ENCODE measurements around the gene PTPRS.
"Not testable (repeated sequence)": the region's sequence is repeated elsewhere in the genome, so short reads cannot be mapped to it uniquely, and the experiment has no call there.

Gene PTPRS

GRCh38 chr19:5331790-5332189 is 8.8 kb downstream of the PTPRS start:
- DNase-seq: no peak

- no peak for DNase-seq
Measured at GRCh38 chr19:5330307-5330720, 10.3 kb downstream of the PTPRS start.

- no peak for DNase-seq
Measured at GRCh38 chr19:5329141-5329540, 11.5 kb downstream of the PTPRS start.

- not testable (repeated sequence) for DNase-seq
Measured at GRCh38 chr19:5328407-5328806, 12.2 kb downstream of the PTPRS start.

- DNase-seq: no peak
Measured at GRCh38 chr19:5326986-5327623, 13.5 kb downstream of the PTPRS start.

- no peak for DNase-seq
Measured at GRCh38 chr19:5326545-5326944, 14.1 kb downstream of the PTPRS start.

GRCh38 chr19:5324947-5325346 is 15.7 kb downstream of the PTPRS start:
- DNase-seq: no peak

GRCh38 chr19:5323475-5323811 is 17.2 kb downstream of the PTPRS start:
- no peak for DNase-seq

- DNase-seq: no peak
Measured at GRCh38 chr19:5321851-5322681, 18.5 kb downstream of the PTPRS start.

GRCh38 chr19:5321066-5321642 is 19.5 kb downstream of the PTPRS start:
- no peak for DNase-seq

- no peak for DNase-seq
Measured at GRCh38 chr19:5319516-5319915, 21.1 kb downstream of the PTPRS start.

- DNase-seq: no peak
Measured at GRCh38 chr19:5318306-5318705, 22.3 kb downstream of the PTPRS start.

- DNase-seq: no peak
Measured at GRCh38 chr19:5317321-5317720, 23.3 kb downstream of the PTPRS start.

GRCh38 chr19:5316138-5316537 is 24.5 kb downstream of the PTPRS start:
- no peak for DNase-seq

- no peak for DNase-seq
Measured at GRCh38 chr19:5314907-5315298, 25.7 kb downstream of the PTPRS start.

- no peak for DNase-seq
Measured at GRCh38 chr19:5314012-5314906, 26.4 kb downstream of the PTPRS start.

GRCh38 chr19:5313307-5313706 is 27.3 kb downstream of the PTPRS start:
- no peak for DNase-seq

- no peak for DNase-seq
Measured at GRCh38 chr19:5312058-5312457, 28.6 kb downstream of the PTPRS start.

- no peak for DNase-seq
Measured at GRCh38 chr19:5309438-5310204, 31.0 kb downstream of the PTPRS start.

- DNase-seq: no peak
Measured at GRCh38 chr19:5308451-5309437, 31.9 kb downstream of the PTPRS start.

GRCh38 chr19:5307655-5308054 is 33.0 kb downstream of the PTPRS start:
- DNase-seq: no peak

Measured in CD4-positive, alpha-beta T cell treated with Interleukin-12 subunit alpha and Interleukin-12 subunit beta, for 1 hour (primary cell).